Urothelium cell line (cell line): ENCODE data around the gene SLC24A4.

ENCODE experiments used
- DNase-seq: peaks from one replicate; pipeline ENCODE4 v3.0.0; 2011; ENCODE audit warnings: low spot score, mixed read lengths
- FAIRE-seq: peaks from 2 replicates; lab custom pipeline; 2011; peaks lifted over from hg19 to GRCh38; lab: Jason Lieb, UNC

The SLC24A4 gene, protein sequence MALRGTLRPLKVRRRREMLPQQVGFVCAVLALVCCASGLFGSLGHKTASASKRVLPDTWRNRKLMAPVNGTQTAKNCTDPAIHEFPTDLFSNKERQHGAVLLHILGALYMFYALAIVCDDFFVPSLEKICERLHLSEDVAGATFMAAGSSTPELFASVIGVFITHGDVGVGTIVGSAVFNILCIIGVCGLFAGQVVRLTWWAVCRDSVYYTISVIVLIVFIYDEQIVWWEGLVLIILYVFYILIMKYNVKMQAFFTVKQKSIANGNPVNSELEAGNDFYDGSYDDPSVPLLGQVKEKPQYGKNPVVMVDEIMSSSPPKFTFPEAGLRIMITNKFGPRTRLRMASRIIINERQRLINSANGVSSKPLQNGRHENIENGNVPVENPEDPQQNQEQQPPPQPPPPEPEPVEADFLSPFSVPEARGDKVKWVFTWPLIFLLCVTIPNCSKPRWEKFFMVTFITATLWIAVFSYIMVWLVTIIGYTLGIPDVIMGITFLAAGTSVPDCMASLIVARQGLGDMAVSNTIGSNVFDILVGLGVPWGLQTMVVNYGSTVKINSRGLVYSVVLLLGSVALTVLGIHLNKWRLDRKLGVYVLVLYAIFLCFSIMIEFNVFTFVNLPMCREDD

DNA sequence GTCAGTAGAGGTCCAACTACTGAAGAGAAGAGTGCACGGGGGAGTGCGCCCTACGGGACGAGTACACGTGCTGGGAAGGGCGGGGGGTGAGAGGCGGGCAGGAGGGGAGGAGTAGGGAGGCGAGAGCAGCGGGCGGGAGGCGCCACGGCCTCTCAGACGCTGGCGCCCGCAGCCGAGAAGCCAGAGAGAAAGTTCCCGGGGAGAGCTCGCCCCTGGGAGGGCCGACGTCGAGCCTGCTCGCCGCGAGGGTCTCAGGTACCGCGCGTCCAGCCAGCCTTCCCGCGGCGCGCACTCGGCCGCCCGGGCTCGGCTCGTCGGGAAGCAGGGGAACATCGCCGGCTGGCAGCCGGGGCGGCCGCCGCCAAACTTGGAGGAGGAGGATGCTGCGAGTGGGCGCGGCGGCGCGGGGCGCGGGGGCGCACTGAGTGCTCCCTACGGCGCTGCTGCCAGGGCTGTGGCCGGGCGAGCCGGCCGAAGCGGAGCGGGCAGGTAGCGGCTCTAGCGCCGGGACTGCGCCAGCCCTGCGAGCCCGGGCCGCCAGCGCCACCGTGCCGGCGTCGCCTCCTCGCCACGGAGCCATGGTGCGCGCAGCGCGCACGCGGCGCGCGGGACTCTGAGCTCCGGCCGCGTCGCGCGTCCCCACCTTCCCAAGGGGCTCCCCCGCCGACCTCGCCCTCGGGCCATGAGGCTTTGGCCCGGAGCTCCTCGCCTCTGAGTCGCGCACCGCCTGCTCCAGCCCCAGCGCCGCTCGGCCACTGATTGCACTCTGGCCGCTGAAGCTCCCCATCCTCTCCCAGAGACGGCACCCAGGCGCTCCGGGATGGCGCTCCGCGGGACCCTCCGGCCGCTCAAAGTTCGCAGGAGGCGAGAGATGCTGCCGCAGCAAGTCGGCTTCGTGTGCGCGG, at the start of gene SLC24A4:
SLC24A4 (plus strand) TSS at position 155 of the 905 bp plus-strand sequence; CDS start at position 821, 666 bp downstream.
- DNase-seq = peak; percentile 45
- no peak for FAIRE-seq

DNA sequence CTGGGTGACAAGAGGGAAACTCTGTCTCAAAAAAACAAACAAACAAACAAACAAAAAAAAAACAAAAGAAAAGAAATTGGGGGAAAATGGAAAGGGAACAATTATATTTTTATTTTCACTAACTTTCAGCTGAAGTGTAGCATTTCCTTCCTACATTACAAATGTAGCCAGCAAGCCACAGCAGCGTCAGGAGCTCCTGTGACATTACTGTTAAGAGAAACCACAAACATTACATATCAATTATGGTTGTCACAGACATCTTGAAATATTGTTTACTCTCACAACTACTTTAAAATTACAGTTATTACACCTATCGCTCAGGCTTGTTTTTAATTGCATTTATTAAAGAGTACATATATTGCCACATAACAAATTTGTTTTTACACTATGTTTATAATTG, 49.8 kb upstream of the SLC24A4 start:
- FAIRE-seq (no peak), DNase-seq (no peak)

DNA sequence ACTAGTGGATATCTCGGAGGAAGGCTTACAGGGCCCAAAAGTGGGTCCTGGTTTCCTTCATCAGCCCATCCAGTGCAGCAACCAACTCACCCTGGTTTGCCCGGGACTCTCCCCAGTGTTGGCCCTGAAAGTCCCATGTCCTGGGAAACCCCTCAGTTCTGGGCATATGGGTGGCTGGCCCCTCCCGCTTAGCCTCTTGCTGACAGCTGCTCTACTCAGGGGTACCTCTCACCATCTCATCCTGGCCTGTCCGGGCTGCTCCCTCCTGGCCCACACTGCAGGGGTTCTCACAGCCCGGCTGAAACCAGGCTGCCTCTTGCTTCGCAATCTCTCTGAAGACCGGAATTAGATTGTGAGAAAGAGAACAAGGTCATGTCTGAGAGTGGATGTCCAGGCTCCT, 48.9 kb upstream of the SLC24A4 start:
- FAIRE-seq = no peak
- no peak for DNase-seq

DNA sequence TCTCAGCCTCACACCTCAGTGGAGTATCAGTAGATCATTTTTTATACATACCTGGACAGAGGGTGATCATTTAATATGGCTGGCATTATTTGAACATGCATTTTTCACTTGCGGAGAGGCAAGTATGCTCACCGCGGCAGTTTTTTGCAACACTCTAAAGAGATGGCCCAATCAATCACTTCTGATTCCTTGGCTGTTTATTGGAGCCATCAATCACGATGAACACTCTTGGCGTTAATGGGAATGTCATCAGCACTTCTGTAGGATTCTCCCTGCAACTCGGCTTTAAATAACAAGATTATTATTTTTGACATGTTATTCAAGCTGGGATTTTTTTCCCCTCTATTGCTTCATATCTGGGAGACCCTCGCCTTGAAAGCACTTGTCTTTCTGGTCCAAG, 46.9 kb upstream of the SLC24A4 start:
- DNase-seq (no peak), FAIRE-seq (no peak)

DNA sequence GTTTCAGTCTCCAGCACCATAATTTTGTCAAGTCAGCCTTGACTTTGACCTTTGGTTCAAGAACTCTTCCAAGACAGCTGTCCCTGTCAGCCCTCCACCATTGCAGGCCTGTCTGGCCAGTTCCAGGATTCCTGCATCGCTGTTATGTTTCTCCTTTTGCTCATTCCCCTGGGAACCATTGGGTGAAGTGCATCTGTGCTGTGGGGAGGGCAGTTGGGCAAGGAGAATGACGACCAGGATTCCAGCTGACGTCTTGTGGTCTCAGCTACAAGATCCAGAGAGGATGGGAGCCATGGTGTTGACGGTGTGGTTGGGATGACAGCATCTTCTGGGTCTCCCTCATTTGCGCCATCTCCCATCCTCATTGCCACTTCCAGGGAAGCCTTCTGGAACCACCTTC, 45.9 kb upstream of the SLC24A4 start:
- DNase-seq (no peak), FAIRE-seq (no peak)

DNA sequence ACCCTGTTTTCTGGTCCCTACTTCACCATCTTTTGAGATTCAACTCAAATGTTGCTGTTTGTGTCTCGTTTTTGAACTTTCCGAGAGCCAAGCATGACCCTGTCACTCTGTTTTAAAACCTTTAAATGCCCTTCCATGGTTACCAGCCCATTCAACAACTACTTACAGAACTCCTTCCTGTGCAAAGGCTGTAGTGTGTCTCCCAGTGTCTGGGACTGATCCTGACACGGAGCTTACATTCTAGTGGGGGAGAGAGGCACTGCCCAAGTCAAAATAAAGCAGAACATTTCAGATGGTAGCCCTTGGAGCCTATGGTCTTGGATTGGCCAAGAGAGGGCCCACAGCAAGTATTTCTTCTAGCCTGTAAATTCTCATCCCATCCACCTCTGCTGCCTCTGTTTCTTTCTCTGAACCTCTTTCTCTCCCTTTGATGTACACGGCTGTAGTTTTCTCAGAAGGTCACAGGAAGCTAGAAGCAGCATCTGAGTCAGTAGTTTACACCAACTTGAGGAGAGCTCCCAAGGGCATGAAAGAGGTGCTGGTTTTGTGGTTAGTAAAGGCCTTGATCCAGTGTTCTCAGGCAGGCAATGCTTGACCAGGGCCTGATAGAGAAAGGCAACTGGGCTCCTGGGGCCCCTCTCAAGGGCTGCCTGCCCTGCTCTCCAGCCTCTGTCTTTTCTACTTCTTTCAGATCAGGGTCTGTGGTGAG, 42.3 kb upstream of the SLC24A4 start:
- FAIRE-seq (no peak), DNase-seq (no peak)

DNA sequence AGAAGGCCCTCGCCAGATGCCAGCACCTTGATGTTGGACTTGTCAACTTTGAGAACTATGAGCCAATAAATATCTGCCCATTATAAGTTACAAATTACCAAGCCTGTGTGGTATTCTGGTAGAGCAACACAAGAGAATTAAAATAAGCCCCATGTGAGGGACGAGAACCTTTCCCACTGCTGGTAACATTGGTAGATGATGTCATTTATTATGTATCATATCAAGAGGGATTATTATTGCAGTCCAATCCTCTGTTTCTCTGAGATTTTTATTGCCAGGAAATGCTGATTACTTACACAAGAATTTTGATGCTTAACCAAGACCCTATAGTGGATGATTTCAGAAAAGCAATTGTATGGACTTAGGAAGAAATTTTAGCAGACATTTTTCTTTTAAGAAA, 40.3 kb upstream of the SLC24A4 start:
- FAIRE-seq (no peak), DNase-seq (no peak)

DNA sequence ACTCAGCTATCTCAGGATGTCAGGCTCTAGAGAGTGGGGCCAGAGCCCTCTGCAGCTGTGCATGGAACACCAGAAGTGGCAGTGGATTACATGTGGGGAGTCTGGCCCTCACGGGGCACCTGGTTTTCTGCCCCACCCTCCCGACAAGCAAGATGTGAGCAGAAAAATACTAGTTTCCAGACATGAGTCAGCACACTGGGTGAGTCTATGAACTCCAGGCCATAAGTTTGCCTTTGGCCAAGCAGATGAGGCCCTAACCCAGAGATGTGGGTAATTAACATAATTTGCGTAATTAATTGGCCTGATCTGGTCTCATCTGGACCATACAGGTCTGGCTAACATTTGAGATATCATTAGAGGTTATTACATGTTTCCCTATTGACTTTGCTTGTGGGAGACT, 37.7 kb upstream of the SLC24A4 start:
- FAIRE-seq (no peak), DNase-seq (no peak)

DNA sequence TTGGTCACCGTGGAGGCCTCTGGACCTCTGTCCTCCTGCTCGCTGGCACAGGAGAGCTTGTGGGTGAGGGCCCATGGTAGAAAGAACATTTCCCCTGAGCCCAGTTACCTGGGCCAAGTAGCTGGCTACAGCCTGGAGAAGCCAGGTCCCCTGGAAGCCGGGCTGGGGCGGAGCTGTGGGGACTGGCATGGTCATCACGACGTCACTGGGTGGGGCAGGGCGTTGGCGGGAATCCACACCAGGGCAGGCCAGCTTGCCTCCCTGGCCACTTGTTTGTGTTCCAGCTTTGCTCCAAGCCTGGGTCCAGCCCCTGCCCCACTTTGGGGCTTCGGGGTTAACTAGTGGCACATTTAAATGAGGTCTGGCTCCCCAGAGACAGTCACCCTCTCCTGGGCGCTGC, 35.0 kb upstream of the SLC24A4 start:
- DNase-seq = no peak
- FAIRE-seq = no peak

DNA sequence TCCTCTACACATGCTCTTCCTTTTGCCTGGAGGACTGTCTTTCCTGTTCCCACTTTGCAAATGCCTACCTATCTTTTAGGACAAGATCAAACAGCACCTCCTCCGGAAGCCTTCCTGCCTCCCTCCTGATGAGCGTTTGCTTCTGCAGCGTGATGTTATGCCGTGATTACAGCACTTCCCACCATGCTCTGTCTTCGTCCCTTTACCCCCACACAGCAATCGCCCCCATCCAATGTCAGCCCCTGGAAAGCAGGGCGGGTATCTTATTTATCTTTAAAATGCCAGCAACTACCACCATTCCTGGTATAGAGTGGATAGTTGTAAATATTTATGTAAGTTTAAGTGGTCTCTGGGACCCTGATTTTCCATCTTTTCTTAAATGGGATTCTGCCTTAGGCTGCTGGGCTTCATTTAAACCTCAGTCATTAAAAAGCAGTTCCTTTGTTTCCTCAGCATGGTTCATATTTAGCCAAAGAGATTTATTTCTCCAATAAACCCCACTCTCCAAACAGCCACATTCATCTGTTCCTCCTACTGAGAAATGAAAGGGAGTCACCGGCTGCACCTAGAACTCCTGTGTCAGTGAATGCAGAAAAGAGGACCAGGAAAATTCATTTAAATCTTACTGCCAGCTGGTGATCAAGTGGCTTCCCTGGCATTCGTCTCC, 33.8 kb upstream of the SLC24A4 start:
- DNase-seq = no peak
- FAIRE-seq = no peak

DNA sequence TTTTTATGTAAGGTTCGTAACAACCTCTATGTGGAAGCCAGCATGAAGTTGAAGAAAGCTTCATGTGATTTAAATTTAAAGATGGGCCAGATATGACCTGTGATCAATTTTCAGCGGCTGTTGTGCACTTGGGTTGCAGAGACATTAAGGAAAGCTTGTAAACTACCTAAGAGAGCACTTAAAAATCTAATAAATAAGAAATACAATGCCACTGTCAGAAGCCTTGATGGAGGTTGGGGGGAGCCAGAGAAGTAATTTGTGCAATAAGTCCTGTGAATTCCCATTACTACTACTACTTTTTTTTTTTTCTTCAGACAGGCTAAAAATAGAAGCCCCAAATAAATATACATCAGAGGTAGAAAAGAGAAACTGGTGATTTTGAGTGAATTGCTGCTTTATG, 30.3 kb upstream of the SLC24A4 start:
- FAIRE-seq (no peak), DNase-seq (no peak)

DNA sequence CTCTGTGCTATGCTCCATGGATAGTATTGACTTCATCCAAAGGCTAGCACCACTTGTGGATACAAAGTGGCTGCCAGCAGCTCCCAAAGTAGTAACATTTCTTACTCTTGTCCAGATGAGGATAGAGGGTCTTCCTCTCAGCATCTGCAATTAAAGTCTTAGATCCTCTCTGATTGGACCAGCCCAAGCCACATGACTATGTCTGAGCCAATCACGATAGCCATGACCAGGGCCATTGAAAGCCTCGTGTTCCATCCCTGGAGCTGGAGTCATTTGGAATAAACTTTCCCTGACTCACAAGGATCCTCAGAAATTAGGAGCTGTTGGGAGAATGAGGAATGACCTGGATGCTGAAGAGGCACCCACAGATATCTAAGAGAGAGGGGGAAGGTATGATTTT, 28.5 kb upstream of the SLC24A4 start:
- no peak for DNase-seq
- no peak for FAIRE-seq

DNA sequence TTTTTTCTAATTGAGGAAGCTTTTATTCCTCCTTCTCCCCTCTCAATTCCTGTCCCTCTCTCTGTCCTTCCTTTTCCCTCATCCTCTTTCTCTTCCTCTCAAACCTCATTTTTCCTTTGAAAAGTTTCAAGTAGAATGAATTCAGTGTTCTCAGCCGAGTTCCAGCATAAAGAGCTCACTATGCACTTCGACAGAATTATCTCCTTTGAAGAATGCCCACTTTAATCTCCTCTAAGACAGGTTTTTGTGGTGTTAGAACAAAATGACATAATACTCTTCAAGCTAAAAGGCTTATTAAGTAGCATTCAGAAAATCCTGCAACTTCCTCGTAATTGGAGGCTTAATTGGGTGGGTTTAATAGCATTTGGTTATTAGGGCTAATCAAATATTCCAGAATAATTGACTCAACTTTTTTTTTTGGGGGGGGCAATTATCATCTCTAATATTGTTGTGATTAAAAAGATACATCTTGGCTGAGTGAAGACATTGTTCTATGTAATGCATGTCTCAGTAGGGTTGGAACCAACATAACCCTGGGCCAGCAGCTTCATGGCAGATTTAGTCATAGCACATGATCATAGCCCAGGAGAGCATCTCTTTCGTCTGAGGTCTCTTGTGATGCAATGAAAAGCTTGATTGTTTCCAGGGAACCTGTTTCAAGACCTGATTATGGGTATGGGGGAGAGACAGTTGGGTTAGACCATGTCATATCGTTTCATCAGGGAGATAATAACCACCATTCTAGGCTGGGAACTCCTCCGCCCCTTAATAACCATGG, 25.0 kb upstream of the SLC24A4 start:
- no peak for FAIRE-seq

DNA sequence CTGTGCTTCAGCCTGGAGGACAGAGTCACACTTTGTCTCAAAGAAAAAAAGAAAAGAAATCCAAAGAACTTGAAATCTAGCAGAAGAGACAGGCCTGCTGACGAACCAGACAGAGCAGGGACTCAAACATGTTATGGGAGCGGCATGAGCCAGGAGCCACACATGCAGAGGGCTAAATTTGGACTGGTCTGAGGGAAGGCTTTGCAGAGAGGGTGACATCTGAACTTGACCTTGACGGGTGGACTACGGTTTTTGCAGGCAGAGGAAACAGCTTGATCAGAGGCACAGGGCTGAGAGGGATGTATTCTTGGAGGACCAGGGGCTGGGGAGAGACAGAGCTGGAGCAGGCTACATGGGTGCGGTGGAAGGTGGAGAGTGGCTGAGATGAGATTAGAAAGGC, 20.5 kb upstream of the SLC24A4 start:
- DNase-seq = no peak
- FAIRE-seq = no peak

More for the DNA sequence above, 25.0 kb upstream of the SLC24A4 start:
- no peak for DNase-seq

DNA sequence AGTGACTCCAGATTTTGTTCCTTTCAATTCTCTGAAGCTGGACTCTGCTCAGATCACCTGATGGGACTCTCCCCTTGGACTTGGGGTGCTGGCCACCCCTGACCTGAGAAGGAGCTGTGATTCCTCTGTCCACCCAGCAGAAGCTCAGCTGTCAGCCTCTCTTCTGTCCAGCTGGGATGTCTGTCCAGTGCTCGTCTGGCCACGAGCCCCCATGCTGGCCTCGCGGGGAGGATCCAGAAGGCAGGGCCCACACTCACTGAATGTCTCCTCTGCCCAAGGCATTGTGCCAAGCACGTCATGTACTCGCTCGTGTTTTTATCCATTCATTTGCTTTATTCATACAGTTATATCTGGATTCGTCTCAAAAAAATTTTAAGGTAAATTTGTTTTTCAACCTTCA, 14.2 kb upstream of the SLC24A4 start:
- no peak for DNase-seq

DNA sequence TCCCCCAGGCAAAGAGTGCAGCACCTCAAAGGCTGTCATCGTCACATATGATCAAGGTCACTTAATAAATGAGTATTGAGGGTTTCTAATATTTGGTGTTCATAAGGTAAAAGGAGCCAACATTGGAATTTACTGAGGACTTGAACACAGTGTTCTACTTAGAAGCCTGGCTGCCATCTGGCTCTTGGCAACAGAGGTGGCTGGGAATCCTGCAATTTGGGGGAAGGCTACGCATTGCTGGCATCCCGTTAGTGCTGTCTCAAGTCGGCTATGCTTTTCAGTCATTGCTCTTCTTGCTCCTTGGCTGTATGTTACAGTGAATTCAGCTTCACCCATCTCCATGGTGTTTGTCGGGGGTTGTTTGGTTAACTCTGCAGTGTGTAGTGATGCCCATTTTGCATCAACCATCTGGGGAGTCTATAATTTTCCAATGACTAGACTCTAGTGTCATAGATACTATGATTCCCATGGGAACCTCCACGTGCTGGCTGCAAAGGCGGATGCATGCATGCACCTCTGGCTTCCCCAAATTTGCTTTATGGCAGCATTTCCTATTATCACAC, 12.9 kb upstream of the SLC24A4 start:
- FAIRE-seq (no peak), DNase-seq (no peak)

More for the DNA sequence above, 14.2 kb upstream of the SLC24A4 start:
- no peak for FAIRE-seq

DNA sequence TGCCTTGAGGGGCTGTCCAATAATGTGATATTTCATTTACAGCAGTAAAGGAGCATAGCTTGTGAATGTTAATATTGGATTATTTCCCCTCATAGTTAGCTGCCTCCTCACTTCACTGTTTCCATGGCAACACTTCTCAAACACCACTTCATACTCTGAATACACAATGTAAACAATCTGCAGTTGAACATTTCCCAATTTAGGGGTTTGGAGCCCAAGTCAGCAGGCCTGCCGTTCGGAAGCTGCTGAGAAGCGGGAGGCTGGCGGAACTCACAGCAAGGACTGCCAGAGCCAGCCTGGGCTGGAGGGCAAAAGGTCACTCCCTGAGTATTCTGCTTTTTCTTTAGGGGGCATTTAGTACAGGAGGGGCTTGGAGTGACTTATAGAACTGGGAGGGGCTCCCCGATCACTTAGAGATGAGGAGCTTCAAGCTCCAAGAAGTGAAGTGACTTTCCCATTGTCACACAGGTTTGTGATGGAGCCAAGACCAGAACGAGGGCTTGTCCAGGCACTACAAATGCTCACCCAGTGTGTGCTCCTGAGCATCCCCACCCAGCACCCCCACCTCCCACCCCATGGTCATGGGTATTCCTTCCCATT, 12.1 kb upstream of the SLC24A4 start:
- FAIRE-seq = no peak
- no peak for DNase-seq

DNA sequence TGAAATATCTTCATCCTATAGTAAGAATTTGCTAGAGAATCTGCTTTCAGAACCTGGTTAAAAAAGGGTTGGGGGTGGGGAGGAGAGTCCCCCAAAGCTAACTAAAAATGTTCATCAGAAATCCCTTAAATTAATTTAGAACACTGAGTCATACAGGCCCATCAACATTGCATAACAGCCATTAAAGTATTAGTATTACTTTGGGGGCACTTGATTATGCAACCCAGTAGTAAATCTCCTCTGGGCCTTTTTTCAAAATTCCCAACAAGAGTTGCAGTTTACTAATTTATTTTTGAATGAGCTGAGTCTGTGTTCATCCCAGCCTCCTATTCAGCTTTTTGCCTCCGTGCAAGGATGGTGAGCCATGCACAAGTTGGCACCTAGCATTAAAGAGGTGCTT, 8.8 kb upstream of the SLC24A4 start:
- FAIRE-seq (no peak), DNase-seq (no peak)
